HG02885 (cell line): ENCODE data around the gene HS3ST2.
"Not testable (repeated sequence)": the region's sequence is repeated elsewhere in the genome, so short reads cannot be mapped to it uniquely, and the experiment has no call there.

ENCODE experiments used
- ATAC-seq: cut with Tn5 transposase; IDR thresholded peaks from one replicate; pipeline ENCODE4 v1.9.1; 2021; ENCODE audit warnings: mild to moderate bottlenecking; ENCODE audit not compliant: unreplicated experiment, poor library complexity

Gene HS3ST2

DNA sequence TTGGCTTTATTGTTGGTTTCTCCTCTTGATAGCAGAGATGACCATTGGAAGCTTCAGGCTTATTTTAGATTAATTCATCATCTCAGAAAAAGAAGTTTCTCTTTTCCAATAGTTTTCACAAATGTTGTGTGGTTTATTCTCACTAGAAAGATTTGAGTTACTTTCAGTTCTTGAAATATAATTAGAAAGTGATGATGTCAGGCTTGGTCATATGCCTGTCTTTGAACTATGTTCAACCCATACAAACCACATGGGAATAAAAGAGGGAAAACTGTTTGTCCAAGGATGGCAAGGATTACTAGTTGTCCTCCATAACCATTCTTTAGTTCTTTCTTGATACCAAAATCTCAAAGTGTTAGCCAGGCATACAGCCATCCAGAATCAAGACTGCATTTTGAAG, 3.7 kb upstream of the HS3ST2 start:
- ATAC-seq = no peak

DNA sequence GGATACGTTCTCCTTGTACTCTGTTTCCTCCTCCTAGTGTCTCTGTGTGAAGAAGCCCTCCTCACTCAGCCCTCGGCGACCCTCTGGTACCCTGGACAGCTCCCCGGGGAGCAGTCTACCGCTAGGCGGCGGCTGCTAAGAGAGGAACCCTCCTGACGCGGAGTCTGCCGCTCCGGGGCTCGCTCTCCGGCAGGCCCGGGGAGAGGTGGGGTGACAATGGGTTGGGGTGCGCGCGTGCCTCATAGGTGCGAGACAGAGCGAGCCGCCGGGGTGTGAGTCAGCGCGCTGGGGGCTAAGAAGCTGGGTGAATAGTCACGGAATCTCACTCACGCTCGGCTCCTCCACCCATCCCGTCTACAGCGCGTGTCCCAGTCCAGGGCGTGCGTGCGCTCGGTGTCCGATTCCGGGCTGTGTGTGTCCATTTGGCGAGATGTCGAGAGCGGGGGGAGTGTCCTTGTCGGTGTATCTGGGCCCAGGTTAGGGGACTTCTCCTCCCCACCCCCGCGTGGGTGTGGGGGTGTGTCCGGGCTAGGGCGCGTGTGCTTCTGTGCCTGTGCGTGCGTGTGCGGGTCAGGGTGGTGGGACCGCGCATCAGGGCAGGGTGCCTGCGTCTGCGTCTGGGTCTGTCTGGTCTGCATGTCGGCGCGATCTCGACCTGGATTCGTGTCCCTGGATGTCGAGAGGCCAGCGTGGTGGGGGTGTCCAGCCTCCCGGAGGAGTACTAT, 577 bp upstream of the HS3ST2 start:
- no peak for ATAC-seq

DNA sequence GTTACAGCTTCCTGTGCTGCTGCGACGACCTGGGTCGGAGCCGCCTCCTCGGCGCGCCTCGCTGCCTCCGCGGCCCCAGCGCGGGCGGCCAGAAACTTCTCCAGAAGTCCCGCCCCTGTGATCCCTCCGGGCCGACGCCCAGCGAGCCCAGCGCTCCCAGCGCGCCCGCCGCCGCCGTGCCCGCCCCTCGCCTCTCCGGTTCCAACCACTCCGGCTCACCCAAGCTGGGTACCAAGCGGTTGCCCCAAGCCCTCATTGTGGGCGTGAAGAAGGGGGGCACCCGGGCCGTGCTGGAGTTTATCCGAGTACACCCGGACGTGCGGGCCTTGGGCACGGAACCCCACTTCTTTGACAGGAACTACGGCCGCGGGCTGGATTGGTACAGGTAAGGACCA, 746 bp downstream of the HS3ST2 start:
- no peak for ATAC-seq

DNA sequence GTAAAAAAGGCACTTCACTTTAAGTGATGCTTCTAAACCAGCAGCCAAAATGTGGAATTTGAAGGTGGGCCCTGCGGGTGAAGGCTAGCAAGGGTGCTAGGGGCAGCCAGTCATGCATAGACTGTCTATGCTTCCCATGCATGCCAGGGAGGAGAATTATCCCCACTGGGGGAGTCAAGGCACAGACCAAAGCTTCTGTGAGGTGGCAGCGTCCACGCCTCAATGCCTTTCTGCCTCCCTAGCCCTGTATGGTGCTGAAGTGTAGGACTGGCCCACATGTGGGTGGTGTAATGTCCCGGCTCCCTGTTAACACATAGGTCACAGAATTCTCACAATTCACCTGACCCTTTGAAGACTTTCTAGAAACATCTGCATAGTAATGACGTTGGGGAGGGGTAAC, 1.9 kb downstream of the HS3ST2 start:
- no peak for ATAC-seq

DNA sequence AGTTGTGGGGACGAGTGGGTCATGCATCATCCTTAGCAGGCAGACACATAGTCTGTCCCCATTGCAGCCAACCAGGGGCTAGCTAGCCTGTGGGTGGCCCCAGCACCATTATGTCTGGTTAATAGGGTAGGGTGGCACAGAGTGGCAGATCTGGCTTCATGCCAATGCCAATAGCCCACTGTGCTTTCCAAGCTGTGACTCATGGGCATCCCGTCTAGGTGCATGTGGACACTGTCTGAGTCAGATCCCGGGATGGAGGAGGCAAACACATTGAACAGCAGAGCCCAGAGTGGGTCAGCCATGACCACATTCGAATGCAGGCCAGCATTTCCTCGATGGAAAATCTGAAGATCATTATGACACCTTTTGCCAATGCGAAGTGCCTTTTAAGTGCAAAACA, 2.5 kb downstream of the HS3ST2 start:
- no peak for ATAC-seq

DNA sequence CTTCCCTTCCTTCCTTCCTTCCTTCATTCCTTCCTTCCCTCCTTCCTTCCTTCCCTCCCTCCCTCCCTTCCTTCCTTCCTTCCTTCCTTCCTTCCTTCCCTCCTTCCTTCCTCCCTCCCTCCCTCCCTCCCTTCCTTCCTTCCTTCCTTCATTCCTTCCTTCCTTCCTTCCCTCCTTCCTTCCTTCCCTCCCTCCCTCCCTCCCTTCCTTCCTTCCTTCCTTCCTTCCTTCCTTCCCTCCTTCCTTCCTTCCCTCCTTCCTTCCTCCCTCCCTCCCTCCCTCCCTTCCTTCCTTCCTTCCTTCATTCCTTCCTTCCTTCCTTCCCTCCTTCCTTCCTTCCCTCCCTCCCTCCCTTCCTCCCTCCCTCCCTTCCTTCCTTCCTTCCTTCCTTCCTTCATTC, 4.8 kb downstream of the HS3ST2 start:
- not testable (repeated sequence) for ATAC-seq

DNA sequence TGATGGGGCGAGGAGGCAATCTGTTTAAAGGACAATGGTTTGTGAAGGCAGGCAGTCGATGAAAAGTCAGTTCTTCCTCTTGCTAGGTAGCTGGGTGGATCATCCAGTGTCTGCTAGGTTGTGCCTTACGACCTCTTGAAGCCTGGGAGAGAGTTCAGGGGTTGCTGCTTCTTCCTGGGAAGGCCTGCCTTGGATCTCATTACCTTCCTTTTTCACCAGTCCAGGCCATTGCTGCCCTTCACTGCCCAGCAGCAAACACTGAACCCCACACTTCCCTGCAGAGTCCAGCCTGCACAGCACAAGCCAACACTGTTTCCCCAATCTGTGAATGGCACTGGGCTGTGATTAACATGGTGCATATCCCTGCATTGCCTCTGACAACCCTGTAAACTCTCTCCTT, 24.7 kb downstream of the HS3ST2 start:
- no peak for ATAC-seq

DNA sequence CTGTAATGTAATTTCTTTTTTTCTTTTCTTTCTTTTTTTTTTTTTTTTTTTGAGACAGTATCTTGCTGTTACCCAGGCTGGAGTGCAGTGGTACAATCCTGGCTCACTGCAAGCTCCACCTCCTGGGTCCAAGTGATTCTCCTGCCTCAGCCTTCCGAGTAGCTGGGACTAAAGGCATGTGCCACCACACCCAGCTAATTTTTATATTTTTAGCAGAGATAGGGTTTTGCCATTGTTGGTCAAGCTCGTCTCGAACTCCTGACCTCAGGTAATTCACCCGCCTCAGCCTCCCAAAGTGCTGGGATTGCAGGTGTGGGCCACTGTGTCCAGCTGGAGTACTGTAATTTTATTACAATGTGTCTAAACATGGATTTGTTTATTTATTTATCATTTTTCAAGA, 28.1 kb downstream of the HS3ST2 start:
- not testable (repeated sequence) for ATAC-seq

DNA sequence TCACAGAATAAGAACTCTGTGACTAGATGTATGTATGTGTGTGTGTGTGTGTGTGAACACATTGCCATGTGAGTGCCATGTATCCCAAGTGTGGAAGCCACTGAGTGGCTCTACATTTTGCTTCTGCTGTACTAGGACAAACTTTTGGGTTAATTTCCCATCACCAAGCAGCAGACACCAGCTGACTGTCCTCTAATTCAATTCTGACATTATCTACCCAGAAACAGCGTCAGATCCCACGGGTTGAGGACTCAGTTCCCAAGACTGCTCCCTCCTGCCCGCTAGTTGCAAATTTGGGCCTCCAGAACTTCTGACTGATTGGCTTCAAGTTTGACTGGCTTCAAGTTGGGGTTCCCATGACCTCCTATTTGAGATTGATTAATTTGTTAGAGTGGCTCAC, 29.2 kb downstream of the HS3ST2 start:
- no peak for ATAC-seq

DNA sequence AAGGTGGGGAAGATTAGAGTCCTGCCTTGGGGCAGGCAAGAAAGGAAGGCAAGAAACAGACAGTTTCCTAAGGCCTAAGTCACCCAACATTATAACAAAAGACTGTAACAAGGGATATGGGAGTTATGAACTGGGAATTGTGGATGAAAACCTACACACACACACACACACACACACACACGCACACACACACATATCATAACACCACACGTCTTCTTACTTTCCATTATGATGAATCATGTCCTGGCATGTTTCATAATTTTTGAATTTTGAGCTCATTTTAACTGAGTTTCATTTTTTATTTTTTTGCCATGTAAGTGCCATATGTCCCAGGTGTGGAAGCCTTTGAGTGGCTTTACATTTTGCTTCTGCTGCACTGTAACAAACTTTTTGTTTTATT, 29.9 kb downstream of the HS3ST2 start:
- ATAC-seq = no peak

DNA sequence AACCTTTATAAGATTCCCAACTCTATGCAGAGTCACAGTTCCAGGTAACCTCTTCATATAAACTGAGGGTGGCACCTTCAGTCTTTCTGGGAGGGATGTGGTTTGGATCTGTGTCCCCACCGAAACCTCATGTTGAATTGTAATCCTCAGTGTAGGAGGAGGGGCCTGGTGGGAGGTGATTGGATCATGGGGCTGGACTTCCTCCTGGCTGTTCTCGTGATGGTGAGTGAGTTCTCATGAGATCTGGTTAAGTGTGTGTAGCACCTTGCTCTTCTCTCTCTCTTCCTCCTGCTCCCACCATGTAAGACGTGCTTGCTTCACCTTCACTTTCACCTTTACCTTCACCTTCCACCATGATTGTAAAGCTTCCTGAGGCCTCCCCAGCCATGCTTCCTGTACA, 30.5 kb downstream of the HS3ST2 start:
- ATAC-seq = no peak

DNA sequence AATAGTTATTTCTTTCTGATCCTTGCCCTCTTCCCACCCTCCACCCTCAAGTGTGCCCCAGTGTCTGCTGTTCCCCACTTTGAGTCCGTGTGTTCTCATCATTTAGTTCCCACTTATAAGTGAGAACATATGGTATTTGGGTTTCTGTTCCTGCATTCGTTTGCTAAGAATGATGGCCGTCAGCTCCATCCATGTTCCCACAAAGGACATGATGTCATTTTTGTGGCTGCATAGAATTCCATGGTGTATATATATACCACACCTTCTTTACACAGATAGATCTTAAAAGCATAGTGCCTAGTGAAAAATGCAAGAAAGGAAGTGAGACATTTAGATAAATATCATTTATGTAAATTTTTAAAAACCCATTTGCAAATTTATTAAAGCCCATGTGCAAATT, 33.1 kb downstream of the HS3ST2 start:
- no peak for ATAC-seq

DNA sequence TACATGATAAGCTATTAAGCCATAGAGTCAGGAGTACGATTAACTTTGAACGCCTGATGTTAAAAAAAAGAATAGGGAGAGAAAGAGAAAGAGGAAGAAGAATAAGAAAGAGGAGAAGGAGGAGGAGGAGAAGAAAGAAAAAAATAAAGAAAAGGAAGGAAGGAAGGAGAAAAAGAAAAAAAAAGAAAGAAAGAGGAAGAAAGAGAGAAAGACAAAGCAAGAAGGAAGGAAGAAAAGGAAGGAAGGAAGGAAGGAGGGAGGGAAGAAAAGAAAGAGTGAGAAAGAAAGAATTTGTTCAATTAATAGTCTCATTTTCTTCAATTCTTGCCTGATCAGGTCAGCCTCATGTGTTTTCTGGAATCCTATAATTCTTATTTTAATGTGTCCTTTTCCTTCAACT, 33.7 kb downstream of the HS3ST2 start:
- ATAC-seq = no peak

DNA sequence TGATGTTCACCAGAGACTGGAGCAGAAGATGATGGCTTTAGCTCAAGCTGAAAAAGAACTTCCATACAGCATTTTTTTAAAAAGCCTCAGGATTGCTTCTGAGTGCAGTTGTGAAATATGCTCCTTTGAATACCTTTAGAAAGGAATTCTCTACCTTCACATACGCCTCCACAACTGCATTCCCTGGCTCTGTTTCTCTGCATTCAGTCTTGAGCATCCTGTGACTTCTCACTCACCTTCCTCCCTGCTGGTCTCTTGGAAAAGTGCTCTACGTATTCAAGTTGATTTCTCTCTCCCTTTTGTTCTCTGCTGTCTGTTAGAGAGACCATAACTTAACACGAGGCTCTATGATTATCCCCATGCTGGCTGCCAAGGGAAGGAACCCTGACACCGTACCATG, 34.5 kb downstream of the HS3ST2 start:
- no peak for ATAC-seq

DNA sequence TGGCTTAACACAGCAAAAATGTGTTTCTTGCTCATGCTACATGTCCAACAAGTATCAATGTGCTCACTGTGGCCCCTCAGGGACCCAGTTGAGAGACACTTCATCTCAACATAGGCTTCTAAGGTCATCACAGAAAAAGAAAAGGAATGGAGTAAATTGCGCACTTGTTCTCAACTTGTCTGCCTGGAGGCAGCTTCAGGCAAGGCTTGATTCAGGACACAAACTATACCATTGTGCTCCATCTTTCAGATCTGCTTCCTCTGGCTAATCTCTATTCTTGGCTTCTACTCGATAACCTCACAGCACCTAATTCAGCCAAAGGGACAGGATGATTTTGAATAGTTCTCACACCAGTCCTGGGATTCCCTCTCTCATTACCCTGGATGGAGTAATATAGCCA, 35.6 kb downstream of the HS3ST2 start:
- ATAC-seq = no peak

DNA sequence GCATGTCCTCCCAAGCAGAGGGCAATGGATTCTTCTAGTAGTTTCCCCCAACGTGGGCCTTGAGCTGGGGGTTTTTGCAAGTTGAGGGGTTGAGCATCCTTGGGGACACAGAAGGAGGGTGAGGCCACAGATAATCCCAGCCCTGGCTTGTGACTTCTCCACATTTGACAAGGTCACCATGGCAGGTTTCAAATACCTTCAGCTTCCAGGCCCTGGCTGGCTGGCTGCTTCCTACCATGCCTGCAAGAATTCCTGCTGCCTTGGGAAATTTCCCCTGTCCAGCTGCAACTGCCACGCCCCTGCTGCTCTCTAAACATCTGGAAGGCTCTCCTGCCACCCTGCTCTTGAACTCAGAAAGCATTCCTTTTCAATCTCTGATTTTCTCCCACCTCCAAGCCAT, 41.3 kb downstream of the HS3ST2 start:
- ATAC-seq = no peak

DNA sequence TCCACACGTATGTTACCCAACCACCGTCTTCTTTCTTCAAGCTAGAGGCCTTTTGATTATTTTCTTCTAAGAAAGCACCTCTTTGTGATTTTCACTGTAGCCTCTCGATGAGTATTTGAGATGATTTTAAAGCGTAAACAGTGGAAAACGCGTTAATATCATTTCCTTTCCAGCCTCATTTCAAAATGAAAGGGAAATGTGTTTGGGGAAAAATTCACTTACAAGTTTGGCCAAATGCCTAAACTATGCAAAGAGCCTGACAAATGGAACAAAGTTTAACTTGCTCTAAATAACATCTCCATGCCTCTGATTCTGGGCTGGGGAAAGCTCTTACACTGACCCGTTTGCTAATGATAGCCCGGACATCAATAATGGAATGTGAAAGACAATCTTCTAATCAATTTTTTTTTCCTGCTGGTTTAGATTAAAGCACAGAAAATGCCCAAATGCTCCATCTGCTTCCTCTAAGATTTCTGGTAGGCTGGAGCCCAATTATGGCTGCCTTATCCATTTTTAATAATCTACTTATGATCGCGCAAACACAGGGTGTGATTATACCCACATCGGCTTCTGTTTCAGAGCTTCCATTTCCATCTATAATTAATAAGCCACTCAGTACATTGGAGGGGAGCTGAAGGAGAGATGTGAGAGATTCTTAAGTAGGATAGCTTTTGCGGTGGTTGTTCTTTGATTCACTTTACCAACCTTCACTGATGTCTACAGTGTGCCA, 43.5 kb downstream of the HS3ST2 start:
- ATAC-seq = no peak

DNA sequence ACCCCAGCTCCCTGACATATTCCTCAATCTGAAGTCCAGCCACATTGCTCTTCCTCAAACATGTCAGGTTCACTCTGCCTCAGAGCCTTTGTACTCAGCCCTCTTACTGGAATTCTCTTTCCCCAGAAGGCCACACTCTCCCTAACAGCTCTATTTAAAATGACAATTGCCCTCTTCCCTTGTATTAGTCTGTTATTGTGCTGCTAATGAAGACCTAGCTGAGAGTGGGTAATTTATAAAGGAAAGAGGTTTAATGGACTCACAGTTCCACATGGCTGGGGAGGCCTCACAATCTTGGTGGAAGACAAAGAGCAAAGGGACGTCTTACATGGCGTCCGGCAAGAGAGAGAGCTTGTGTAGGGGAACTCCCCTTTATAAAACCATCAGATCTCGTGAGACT, 46.0 kb downstream of the HS3ST2 start:
- no peak for ATAC-seq

DNA sequence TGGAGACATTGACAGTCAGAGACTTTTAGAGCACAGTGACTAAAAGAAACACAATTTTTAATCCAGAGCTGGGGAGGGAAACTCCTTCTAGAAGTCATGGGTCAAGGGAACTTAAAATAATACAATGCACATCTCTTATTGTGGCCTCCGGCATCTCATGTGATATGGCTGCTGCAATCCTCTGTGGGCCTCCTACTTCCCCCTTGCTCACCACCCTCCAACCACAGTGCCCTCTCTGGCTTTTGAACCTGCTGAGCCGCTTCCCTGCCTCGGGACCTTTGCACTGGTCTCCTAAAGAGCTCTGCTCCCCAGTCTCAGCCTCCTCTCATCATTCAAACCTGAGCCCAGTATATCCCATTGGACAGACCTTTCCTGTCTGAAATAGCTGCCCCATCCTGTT, 47.6 kb downstream of the HS3ST2 start:
- no peak for ATAC-seq

DNA sequence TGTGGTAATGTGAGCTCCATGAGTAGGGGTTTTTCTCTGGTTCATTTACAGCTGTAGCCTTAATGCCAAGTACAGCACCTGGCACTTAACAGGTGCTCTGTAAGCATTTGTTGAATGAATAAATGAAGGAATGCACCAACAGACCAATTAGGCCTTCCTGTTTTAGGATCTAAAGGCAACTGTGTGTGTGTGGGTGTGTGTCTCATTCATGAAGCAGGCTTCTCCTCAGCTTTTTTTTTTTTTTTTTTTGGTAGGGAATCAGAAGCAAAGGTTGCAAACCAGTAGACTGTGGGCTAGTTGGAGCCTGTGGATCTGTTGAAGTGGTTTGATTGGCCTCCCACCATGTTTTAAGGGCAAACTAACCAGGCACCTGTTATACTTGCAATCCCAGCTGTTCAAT, 48.1 kb downstream of the HS3ST2 start:
- ATAC-seq = no peak

DNA sequence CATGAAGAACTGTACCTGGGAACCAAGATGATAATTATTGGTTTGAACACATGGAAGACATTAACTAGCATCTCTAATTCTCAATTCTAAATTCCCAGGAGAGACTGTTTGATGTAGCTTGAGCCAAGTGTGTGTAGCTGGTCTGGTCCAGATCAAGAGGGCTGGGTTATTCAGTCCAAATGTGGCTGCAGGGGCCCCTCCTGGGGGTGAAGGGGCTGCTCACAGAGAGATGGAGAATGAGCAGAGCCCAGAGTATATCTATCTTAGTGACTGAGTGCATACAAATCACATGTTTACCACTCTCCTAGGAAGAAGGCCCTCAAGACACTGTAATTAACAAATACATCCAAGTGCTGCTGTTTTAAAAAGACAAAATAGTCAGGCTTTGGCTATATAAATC, 50.4 kb downstream of the HS3ST2 start:
- no peak for ATAC-seq

DNA sequence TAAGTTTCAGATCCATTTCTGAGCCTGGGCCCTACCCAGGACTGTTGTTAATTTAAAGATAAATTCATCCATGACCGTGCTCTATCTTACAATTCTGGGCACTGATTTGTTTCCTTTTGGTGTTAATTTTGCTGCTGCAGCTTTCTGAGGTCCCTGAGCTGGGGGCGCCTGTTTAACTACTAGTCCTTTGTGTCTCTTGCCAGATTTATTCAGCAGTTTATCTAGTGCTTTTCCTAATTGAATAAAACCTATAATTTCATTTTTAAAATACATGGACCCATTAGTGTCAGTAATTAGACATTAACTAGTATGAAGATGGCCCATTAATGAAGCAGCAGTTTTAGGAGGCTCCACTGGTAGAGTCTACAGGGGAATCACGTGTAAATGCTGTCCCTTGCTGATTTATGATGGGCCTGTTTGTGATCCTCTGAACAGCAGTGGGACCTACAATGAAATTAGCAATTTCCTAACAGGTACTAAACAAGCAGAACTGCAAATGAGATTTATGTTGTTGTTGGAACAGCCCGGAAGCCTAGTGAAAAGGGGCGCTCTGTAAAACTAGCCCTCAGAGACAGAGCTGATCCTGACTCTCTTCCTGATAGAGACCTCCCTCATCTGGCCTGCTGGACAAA, 54.7 kb downstream of the HS3ST2 start:
- no peak for ATAC-seq
